NB4 (cell line): ENCODE results near the gene SMIM9.

ENCODE experiments used
- CTCF ChIP-seq: IDR thresholded peaks from one replicate; pipeline ENCODE4 v1.5.1; 2012; ENCODE audit warnings: low read depth, low read length
- MYC ChIP-seq: IDR thresholded peaks from 2 replicates; pipeline ENCODE4 v1.6.1; 2011; ENCODE audit warnings: low read depth, low read length
- POLR2A ChIP-seq: IDR thresholded peaks from 2 replicates; pipeline ENCODE4 v1.6.1; 2011; ENCODE audit warnings: mild to moderate bottlenecking; ENCODE audit not compliant: insufficient read length; ENCODE audit errors: extremely low read depth

GRCh38 chrX:154784149-154784995 is 50.1 kb downstream of the SMIM9 start:
- TF ChIP-seq POLR2A (no peak), CTCF (no peak), MYC (no peak)
